Endothelial cell of umbilical vein (primary cell): ENCODE results near the gene TTC3.

Experiments used
- GATA2 ChIP-seq: IDR thresholded peaks from 2 replicates; pipeline ENCODE4 v1.7.0; 2011; ENCODE audit warnings: low read depth, mild to moderate bottlenecking, moderate library complexity, mixed read lengths, low read length; ENCODE audit not compliant: insufficient read length, insufficient read depth
- POLR2AphosphoS5 ChIP-seq: IDR thresholded peaks from 2 replicates; pipeline ENCODE4 v1.6.1; 2012; ENCODE audit warnings: low read depth, mild to moderate bottlenecking, control low read depth, low read length, moderate library complexity; ENCODE audit not compliant: insufficient read depth
- TF ChIP-seq, protein P1 (sequence below), 2 donors: IDR thresholded peaks; 1 replicate in 1 of 2; 2 replicates in 1 of 2; pipeline ENCODE4 v1.5.1; 2011; ENCODE audit warnings: low read length in 2 of 2, mild to moderate bottlenecking in 2 of 2, moderate library complexity in 2 of 2, control low read depth in 1 of 2, inconsistent platforms in 1 of 2, low read depth in 1 of 2; ENCODE audit not compliant: insufficient read depth in 1 of 2; ENCODE audit errors: extremely low read depth in 1 of 2

DNA sequence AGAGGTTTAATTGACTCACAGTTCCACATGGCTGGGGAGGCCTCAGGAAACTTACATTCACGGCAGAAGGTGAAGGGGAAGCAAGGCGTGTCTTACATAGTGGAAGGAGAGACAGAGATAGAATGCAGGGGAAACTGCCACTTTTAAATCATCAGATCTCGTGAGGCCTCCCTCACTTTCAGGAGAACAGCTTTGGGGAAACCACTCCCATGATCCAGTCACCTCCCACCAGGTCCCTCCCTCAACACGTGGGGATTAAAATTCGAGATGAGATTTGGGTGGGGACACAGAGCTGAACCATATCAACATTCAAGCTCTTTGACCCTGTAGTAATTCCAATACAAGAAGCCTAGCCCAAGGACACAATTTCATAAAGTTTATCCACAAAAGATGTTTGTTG, 13.9 kb upstream of the TTC3 start:
- TF ChIP-seq, protein P1, sequence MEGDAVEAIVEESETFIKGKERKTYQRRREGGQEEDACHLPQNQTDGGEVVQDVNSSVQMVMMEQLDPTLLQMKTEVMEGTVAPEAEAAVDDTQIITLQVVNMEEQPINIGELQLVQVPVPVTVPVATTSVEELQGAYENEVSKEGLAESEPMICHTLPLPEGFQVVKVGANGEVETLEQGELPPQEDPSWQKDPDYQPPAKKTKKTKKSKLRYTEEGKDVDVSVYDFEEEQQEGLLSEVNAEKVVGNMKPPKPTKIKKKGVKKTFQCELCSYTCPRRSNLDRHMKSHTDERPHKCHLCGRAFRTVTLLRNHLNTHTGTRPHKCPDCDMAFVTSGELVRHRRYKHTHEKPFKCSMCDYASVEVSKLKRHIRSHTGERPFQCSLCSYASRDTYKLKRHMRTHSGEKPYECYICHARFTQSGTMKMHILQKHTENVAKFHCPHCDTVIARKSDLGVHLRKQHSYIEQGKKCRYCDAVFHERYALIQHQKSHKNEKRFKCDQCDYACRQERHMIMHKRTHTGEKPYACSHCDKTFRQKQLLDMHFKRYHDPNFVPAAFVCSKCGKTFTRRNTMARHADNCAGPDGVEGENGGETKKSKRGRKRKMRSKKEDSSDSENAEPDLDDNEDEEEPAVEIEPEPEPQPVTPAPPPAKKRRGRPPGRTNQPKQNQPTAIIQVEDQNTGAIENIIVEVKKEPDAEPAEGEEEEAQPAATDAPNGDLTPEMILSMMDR (IDR thresholded peaks at IDR 0.05; ENCODE audit: extremely low read depth in 1 of 2, insufficient read depth in 1 of 2, low read depth in 1 of 2, low read length in 2 of 2): no peak
- TF ChIP-seq GATA2 (no peak), POLR2AphosphoS5 (no peak)
